HepG2 (cell line): ENCODE measurements around the gene ARHGDIA. TPM values are rescaled to one million over a fixed set of nuclear protein-coding genes. Genes with fewer than 3 reads are reported as not detected.

Experiments used
- ADNP ChIP-seq: sonication (generic); formaldehyde crosslinking; IDR thresholded peaks from 2 replicates; pipeline ENCODE4 v1.4.0; 2020; ENCODE audit warnings: missing genetic modification reagents
- AKAP8 ChIP-seq: sonication (generic); formaldehyde crosslinking; IDR thresholded peaks from 2 replicates; pipeline ENCODE4 v1.5.1; 2020; ENCODE audit warnings: mild to moderate bottlenecking, missing genetic modification reagents
- ATF7-NPFF ChIP-seq: sonication (generic); formaldehyde crosslinking; IDR thresholded peaks from 2 replicates; pipeline ENCODE4 v1.8.1; 2023; ENCODE audit warnings: mild to moderate bottlenecking, low read depth, missing genetic modification reagents, moderate library complexity
- HDAC2 ChIP-seq: sonication (generic); formaldehyde crosslinking; IDR thresholded peaks from 2 replicates; pipeline ENCODE4 v1.4.0; 2020; ENCODE audit warnings: missing genetic modification reagents
- HHEX ChIP-seq: IDR thresholded peaks from 2 replicates; pipeline ENCODE4 v1.6.1; 2016; ENCODE audit warnings: control low read depth
- HNRNPL ChIP-seq: fragments of 200-400 bp; formaldehyde crosslinking; IDR thresholded peaks from 2 replicates; pipeline ENCODE4 v1.6.1; 2017; ENCODE audit warnings: mild to moderate bottlenecking, low read depth, low read length
- KDM3A ChIP-seq: IDR thresholded peaks from 2 replicates; pipeline ENCODE4 v1.6.1; 2018; ENCODE audit warnings: low read depth, missing compliant biosample characterization
- NCOR1 ChIP-seq: fragments of 200-600 bp; sonication (generic); IDR thresholded peaks from 2 replicates; pipeline ENCODE4 v1.7.0; 2017; ENCODE audit warnings: antibody characterized with exemption, low read length, borderline replicate concordance
- NKX3-1 ChIP-seq: sonication (generic); formaldehyde crosslinking; IDR thresholded peaks from 2 replicates; pipeline ENCODE4 v1.5.0; 2020; ENCODE audit warnings: missing genetic modification reagents
- NRL ChIP-seq: sonication (generic); formaldehyde crosslinking; IDR thresholded peaks from 2 replicates; pipeline ENCODE4 v1.5.0; 2020; ENCODE audit warnings: missing genetic modification reagents, mild to moderate bottlenecking, moderate library complexity, borderline replicate concordance
- PCBP2 ChIP-seq: fragments of 200-400 bp; formaldehyde crosslinking; optimal IDR thresholded peaks from 2 replicates; pipeline ENCODE3; 2018; ENCODE audit warnings: low read length, low read depth; ENCODE audit not compliant: poor library complexity, severe bottlenecking
- RFXAP ChIP-seq: sonication (generic); formaldehyde crosslinking; IDR thresholded peaks from 2 replicates; pipeline ENCODE4 v1.4.0; 2020; ENCODE audit warnings: missing genetic modification reagents, borderline replicate concordance
- TEAD2 ChIP-seq: sonication (generic); formaldehyde crosslinking; IDR thresholded peaks from 2 replicates; pipeline ENCODE4 v1.9.0; 2021; ENCODE audit warnings: missing genetic modification reagents
- TMF1 ChIP-seq: sonication (generic); formaldehyde crosslinking; IDR thresholded peaks from 2 replicates; pipeline ENCODE4 v1.8.1; 2022; ENCODE audit warnings: low read depth, missing genetic modification reagents
- ZBTB42 ChIP-seq: sonication (generic); formaldehyde crosslinking; IDR thresholded peaks from 2 replicates; pipeline ENCODE4 v1.5.0; 2020; ENCODE audit warnings: mild to moderate bottlenecking, missing genetic modification reagents
- ZBTB7A ChIP-seq: sonication (generic); formaldehyde crosslinking; IDR thresholded peaks from 2 replicates; pipeline ENCODE4 v1.8.0; 2022; ENCODE audit warnings: mild to moderate bottlenecking, missing genetic modification reagents
- ZC3H13 ChIP-seq: sonication (generic); formaldehyde crosslinking; IDR thresholded peaks from 2 replicates; pipeline ENCODE4 v1.8.1; 2023; ENCODE audit warnings: mild to moderate bottlenecking, missing genetic modification reagents, moderate library complexity
- ZMYM4 ChIP-seq: sonication (generic); formaldehyde crosslinking; IDR thresholded peaks from 2 replicates; pipeline ENCODE4 v1.8.1; 2023; ENCODE audit warnings: mild to moderate bottlenecking, missing genetic modification reagents
- ZNF232 ChIP-seq: sonication (generic); formaldehyde crosslinking; IDR thresholded peaks from 2 replicates; pipeline ENCODE4 v1.4.0; 2020; ENCODE audit warnings: missing genetic modification reagents, borderline replicate concordance
- ZNF251 ChIP-seq: sonication (generic); formaldehyde crosslinking; IDR thresholded peaks from 2 replicates; pipeline ENCODE4 v1.9.0; 2021; ENCODE audit warnings: mild to moderate bottlenecking, missing genetic modification reagents
- ZNF501 ChIP-seq: sonication (generic); formaldehyde crosslinking; IDR thresholded peaks from 2 replicates; pipeline ENCODE4 v1.5.1; 2020; ENCODE audit warnings: mild to moderate bottlenecking, moderate library complexity, missing genetic modification reagents
- ZNF552 ChIP-seq: sonication (generic); formaldehyde crosslinking; IDR thresholded peaks from 2 replicates; pipeline ENCODE4 v1.9.0; 2022; ENCODE audit warnings: missing genetic modification reagents, mild to moderate bottlenecking, borderline replicate concordance
- ZNF572 ChIP-seq: sonication (generic); formaldehyde crosslinking; IDR thresholded peaks from 2 replicates; pipeline ENCODE4 v1.5.1; 2020; ENCODE audit warnings: mild to moderate bottlenecking, missing genetic modification reagents
- ZNF629 ChIP-seq: sonication (generic); formaldehyde crosslinking; conservative IDR thresholded peaks from 2 replicates; pipeline ENCODE4 v1.5.0; 2020; ENCODE audit warnings: missing genetic modification reagents
- ZNF672 ChIP-seq: sonication (generic); formaldehyde crosslinking; IDR thresholded peaks from 2 replicates; pipeline ENCODE4 v1.8.1; 2022; ENCODE audit warnings: missing genetic modification reagents
- ZNF709 ChIP-seq: sonication (generic); formaldehyde crosslinking; IDR thresholded peaks from 2 replicates; pipeline ENCODE4 v1.5.0; 2020; ENCODE audit warnings: mild to moderate bottlenecking, missing genetic modification reagents
- polyA plus RNA-seq, 8 experiments: library from polyadenylated mRNA; depleted of rRNA in 3 of 8; stranded (reverse) in 7 of 8; unstranded in 1 of 8; fragments of >200 nt; fragmentation: Illumina TruSeq in 4 of 8; extraction: Trizol in 4 of 8; gene quantifications; 2 replicates each; pipeline versions ENCODE4 v1.2.1 to v1.2.3, GENCODE V29; 2011 to 2016; ENCODE audit warnings: low read depth in 4 of 8, missing spikeins in 1 of 8, mixed read lengths in 1 of 8; ENCODE audit not compliant: insufficient read depth in 1 of 8
- total RNA-seq, 5 experiments: library from RNA; depleted of rRNA; stranded (reverse); fragments of >200 nt; fragmentation: Illumina TruSeq; extraction: Trizol; gene quantifications; 2 replicates each; pipeline ENCODE4 v1.2.3, GENCODE V29; 2016; ENCODE audit warnings: low read depth in 1 of 5
- TF ChIP-seq, protein P1 (sequence below): sonication (generic); formaldehyde crosslinking; IDR thresholded peaks from 2 replicates; pipeline ENCODE4 v1.8.1; 2023; ENCODE audit warnings: missing genetic modification reagents, inconsistent platforms, borderline replicate concordance
- TF ChIP-seq, protein P2 (sequence below): IDR thresholded peaks from 2 replicates; pipeline ENCODE4 v1.6.1; 2012; ENCODE audit warnings: low read length, improper control_type of control experiment

Gene ARHGDIA
- total and polyA plus RNA-seq, 2 of the 13 experiments (the other 11 are each of a cell fraction or from before 2014, with no cell fraction given): 40.0 to 64.0 TPM

DNA sequence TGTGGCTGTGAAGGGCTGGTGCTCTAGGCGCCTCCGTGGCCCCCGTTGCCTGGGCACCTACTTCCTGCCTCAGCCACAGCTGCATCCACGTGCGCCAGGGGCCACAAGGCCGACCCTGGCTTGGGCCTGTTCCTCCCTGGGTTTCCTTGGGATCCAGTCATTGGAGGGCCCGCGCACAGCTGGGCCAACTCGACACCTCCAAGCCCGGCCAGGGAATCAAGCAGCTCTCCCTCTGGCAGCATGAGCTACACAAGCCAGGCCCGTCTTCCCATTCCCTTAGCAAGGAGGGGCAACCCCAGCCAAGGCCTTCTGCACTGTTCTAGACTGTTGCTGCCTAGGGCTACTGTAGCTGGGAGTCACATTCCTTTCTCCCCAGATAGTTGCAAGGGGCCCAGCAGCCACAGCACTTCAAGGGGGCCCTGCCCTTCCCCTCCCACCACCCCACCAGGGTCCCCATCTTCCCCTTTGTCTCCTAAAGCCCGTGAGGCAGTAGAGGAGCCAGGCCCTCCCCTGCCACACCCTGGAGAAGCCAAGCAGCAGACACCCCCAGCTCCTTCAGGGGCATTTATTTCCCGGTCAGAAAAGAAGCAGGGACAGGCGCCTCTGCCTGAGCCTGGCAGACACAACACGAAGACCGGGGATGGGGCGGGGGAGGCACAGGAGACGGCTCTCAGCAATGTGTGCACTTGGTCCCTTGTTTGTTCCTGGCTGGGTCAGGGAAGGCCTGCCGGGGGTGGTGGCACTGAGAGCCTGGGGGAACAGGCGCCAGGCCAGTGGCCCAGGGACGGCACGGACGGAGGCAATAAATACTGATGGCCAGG is 3.8 kb downstream of the ARHGDIA start (continued):
- no peak; the same call in 1 of the 2 replicates for TF ChIP-seq NRL (CRISPR knock-in tag)
- peak; percentile 29; the same call in 1 of the 2 replicates for TF ChIP-seq ZNF232 (CRISPR knock-in tag)
- peak; percentile 99 for TF ChIP-seq AKAP8 (CRISPR knock-in tag)
- peak; percentile 94 for TF ChIP-seq HNRNPL
- no peak for TF ChIP-seq ADNP (CRISPR knock-in tag)
- TF ChIP-seq ZNF552 (CRISPR knock-in tag): no peak
- no peak for TF ChIP-seq ZNF251 (CRISPR knock-in tag)
- TF ChIP-seq KDM3A (CRISPR knock-in tag): peak; percentile 16
- peak; percentile 21; the same call in 1 of the 2 replicates for TF ChIP-seq RFXAP (CRISPR knock-in tag)
- TF ChIP-seq ZNF672: 0 out of 2 replicates have a peak, but pooled peaks have one; percentile 34
- TF ChIP-seq ZNF629 (CRISPR knock-in tag): 0 out of 2 replicates have a peak, but pooled peaks have one; percentile 23
- TF ChIP-seq ZMYM4 (CRISPR knock-in tag): peak; percentile 25; the same call in 1 of the 2 replicates
- no peak for TF ChIP-seq TEAD2
- peak; percentile 71 for TF ChIP-seq ZC3H13 (CRISPR knock-in tag)
- peak; percentile 72 for TF ChIP-seq ATF7-NPFF (CRISPR knock-in tag)
- peak; percentile 80 for TF ChIP-seq PCBP2
- no peak; the same call in 1 of the 2 replicates for TF ChIP-seq HDAC2 (CRISPR knock-in tag)
- TF ChIP-seq ZNF572 (CRISPR knock-in tag): peak; percentile 91
- TF ChIP-seq NCOR1: no peak
- TF ChIP-seq HHEX (CRISPR knock-in tag): no peak
- TF ChIP-seq, protein P1, sequence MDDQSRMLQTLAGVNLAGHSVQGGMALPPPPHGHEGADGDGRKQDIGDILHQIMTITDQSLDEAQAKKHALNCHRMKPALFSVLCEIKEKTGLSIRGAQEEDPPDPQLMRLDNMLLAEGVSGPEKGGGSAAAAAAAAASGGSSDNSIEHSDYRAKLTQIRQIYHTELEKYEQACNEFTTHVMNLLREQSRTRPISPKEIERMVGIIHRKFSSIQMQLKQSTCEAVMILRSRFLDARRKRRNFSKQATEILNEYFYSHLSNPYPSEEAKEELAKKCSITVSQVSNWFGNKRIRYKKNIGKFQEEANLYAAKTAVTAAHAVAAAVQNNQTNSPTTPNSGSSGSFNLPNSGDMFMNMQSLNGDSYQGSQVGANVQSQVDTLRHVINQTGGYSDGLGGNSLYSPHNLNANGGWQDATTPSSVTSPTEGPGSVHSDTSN (CRISPR knock-in tag): no peak
- 0 out of 2 replicates have a peak, but pooled peaks have one; percentile 25 for TF ChIP-seq ZBTB42 (CRISPR knock-in tag)
- TF ChIP-seq ZNF501: peak; percentile 84
- TF ChIP-seq ZBTB7A (CRISPR knock-in tag): 0 out of 2 replicates have a peak, but pooled peaks have one; percentile 35
- no peak; the same call in 1 of the 2 replicates for TF ChIP-seq ZNF709 (CRISPR knock-in tag)
- TF ChIP-seq, protein P2, sequence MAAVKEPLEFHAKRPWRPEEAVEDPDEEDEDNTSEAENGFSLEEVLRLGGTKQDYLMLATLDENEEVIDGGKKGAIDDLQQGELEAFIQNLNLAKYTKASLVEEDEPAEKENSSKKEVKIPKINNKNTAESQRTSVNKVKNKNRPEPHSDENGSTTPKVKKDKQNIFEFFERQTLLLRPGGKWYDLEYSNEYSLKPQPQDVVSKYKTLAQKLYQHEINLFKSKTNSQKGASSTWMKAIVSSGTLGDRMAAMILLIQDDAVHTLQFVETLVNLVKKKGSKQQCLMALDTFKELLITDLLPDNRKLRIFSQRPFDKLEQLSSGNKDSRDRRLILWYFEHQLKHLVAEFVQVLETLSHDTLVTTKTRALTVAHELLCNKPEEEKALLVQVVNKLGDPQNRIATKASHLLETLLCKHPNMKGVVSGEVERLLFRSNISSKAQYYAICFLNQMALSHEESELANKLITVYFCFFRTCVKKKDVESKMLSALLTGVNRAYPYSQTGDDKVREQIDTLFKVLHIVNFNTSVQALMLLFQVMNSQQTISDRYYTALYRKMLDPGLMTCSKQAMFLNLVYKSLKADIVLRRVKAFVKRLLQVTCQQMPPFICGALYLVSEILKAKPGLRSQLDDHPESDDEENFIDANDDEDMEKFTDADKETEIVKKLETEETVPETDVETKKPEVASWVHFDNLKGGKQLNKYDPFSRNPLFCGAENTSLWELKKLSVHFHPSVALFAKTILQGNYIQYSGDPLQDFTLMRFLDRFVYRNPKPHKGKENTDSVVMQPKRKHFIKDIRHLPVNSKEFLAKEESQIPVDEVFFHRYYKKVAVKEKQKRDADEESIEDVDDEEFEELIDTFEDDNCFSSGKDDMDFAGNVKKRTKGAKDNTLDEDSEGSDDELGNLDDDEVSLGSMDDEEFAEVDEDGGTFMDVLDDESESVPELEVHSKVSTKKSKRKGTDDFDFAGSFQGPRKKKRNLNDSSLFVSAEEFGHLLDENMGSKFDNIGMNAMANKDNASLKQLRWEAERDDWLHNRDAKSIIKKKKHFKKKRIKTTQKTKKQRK: no peak
- TF ChIP-seq NKX3-1 (CRISPR knock-in tag): peak; percentile 84
- TF ChIP-seq TMF1 (CRISPR knock-in tag): peak; percentile 20; the same call in 1 of the 2 replicates
